Activated T-cell treated with anti-CD3 and anti-CD28 coated beads, Interleukin-2, amount 50 U/mL, for 24 hours (primary cell): Measurements from ENCODE around the gene JARID2.

ENCODE experiments used
- DNase-seq: peaks from one replicate; pipeline ENCODE4 v3.0.0-alpha.2; 2020
- H3K27ac Mint-ChIP-seq: 2 replicates; pipeline ENCODE4 v1.8.0; 2020; ENCODE audit warnings: mild to moderate bottlenecking, mixed read lengths
- H3K27me3 Mint-ChIP-seq: 2 replicates; pipeline ENCODE4 v1.8.0; 2020; ENCODE audit warnings: mixed read lengths
- H3K36me3 Mint-ChIP-seq: 2 replicates; pipeline ENCODE4 v1.8.0; 2020; ENCODE audit warnings: low read depth, mixed read lengths
- H3K4me1 Mint-ChIP-seq: 2 replicates; pipeline ENCODE4 v1.8.0; 2020; ENCODE audit warnings: low read depth, mixed read lengths
- H3K4me3 Mint-ChIP-seq: 2 replicates; pipeline ENCODE4 v1.8.0; 2020; ENCODE audit warnings: mild to moderate bottlenecking, moderate library complexity, mixed read lengths
- H3K9me3 Mint-ChIP-seq: 2 replicates; pipeline ENCODE4 v1.8.0; 2020; ENCODE audit warnings: mixed read lengths

The JARID2 gene

GRCh38 chr6:15266423-15266996 lies 20.6 kb downstream of the JARID2 start:
- Mint-ChIP-seq H3K27ac (peak overlapping the region; percentile 38), H3K4me1 (peaks cover 88% of the 10 kb centered on the region), H3K36me3 (peaks cover 65% of the 10 kb centered on the region), H3K27me3 (no peaks in the 10 kb centered on the region), H3K9me3 (no peaks in the 10 kb centered on the region), H3K4me3 (no peak overlapping the region)
- DNase-seq = no peak

- Mint-ChIP-seq H3K4me3 (no peak overlapping the region), H3K27me3 (no peaks in the 10 kb centered on the region), H3K27ac (no peak overlapping the region), H3K9me3 (no peaks in the 10 kb centered on the region), H3K4me1 (peaks cover 94% of the 10 kb centered on the region), H3K36me3 (peaks cover 61% of the 10 kb centered on the region)
- no peak for DNase-seq
Measured at GRCh38 chr6:15267221-15267620, 21.4 kb downstream of the JARID2 start.

- H3K27ac Mint-ChIP-seq = peak overlapping the region; percentile 14
- no peak overlapping the region for H3K4me3 Mint-ChIP-seq
Measured at GRCh38 chr6:15268137-15268908, 22.5 kb downstream of the JARID2 start.

GRCh38 chr6:15269011-15269410 lies 23.1 kb downstream of the JARID2 start:
- DNase-seq = no peak
- Mint-ChIP-seq H3K27ac (peak overlapping the region; percentile 13), H3K4me3 (no peak overlapping the region), H3K36me3 (peaks cover 65% of the 10 kb centered on the region), H3K9me3 (no peaks in the 10 kb centered on the region), H3K27me3 (no peaks in the 10 kb centered on the region), H3K4me1 (peaks cover 93% of the 10 kb centered on the region)

More at GRCh38 chr6:15268137-15268908, 22.5 kb downstream of the JARID2 start:
- Mint-ChIP-seq H3K27me3 (no peaks in the 10 kb centered on the region), H3K9me3 (no peaks in the 10 kb centered on the region), H3K4me1 (peaks cover 93% of the 10 kb centered on the region), H3K36me3 (peaks cover 62% of the 10 kb centered on the region)
- no peak for DNase-seq

GRCh38 chr6:15269619-15270018 lies 23.8 kb downstream of the JARID2 start:
- peaks cover 67% of the 10 kb centered on the region for H3K36me3 Mint-ChIP-seq
- peak overlapping the region; percentile 9 for H3K27ac Mint-ChIP-seq
- H3K4me1 Mint-ChIP-seq = peaks cover 93% of the 10 kb centered on the region
- DNase-seq = no peak
- no peak overlapping the region for H3K4me3 Mint-ChIP-seq
- no peaks in the 10 kb centered on the region for H3K27me3 Mint-ChIP-seq
- H3K9me3 Mint-ChIP-seq = no peaks in the 10 kb centered on the region

GRCh38 chr6:15270402-15270801 lies 24.5 kb downstream of the JARID2 start:
- Mint-ChIP-seq H3K4me3 (no peak overlapping the region), H3K36me3 (peaks cover 73% of the 10 kb centered on the region), H3K27ac (peak overlapping the region; percentile 9)

GRCh38 chr6:15272562-15272961 lies 26.7 kb downstream of the JARID2 start:
- H3K27ac Mint-ChIP-seq = no peak overlapping the region
- peaks cover 91% of the 10 kb centered on the region for H3K4me1 Mint-ChIP-seq
- peaks cover 66% of the 10 kb centered on the region for H3K36me3 Mint-ChIP-seq
- DNase-seq = no peak
- H3K27me3 Mint-ChIP-seq = no peaks in the 10 kb centered on the region
- H3K4me3 Mint-ChIP-seq = no peak overlapping the region
- H3K9me3 Mint-ChIP-seq = no peaks in the 10 kb centered on the region

More at GRCh38 chr6:15270402-15270801, 24.5 kb downstream of the JARID2 start:
- DNase-seq = no peak
- Mint-ChIP-seq H3K9me3 (no peaks in the 10 kb centered on the region), H3K27me3 (no peaks in the 10 kb centered on the region), H3K4me1 (peaks cover 92% of the 10 kb centered on the region)

- H3K4me1 Mint-ChIP-seq = peaks cover 88% of the 10 kb centered on the region
- H3K27ac Mint-ChIP-seq = no peak overlapping the region
- no peaks in the 10 kb centered on the region for H3K9me3 Mint-ChIP-seq
- H3K4me3 Mint-ChIP-seq = no peak overlapping the region
- peaks cover 58% of the 10 kb centered on the region for H3K36me3 Mint-ChIP-seq
- no peak for DNase-seq
- no peaks in the 10 kb centered on the region for H3K27me3 Mint-ChIP-seq
Measured at GRCh38 chr6:15274692-15275387, 29.0 kb downstream of the JARID2 start.

GRCh38 chr6:15276036-15276985 lies 30.4 kb downstream of the JARID2 start:
- no peak for DNase-seq
- H3K4me3 Mint-ChIP-seq = no peak overlapping the region
- peaks cover 90% of the 10 kb centered on the region for H3K4me1 Mint-ChIP-seq
- H3K27me3 Mint-ChIP-seq = no peaks in the 10 kb centered on the region
- peaks cover 56% of the 10 kb centered on the region for H3K36me3 Mint-ChIP-seq
- no peaks in the 10 kb centered on the region for H3K9me3 Mint-ChIP-seq
- H3K27ac Mint-ChIP-seq = no peak overlapping the region

GRCh38 chr6:15279047-15279661 lies 33.3 kb downstream of the JARID2 start:
- Mint-ChIP-seq H3K27ac (peak overlapping the region; percentile 1), H3K4me1 (peaks cover 81% of the 10 kb centered on the region), H3K27me3 (no peaks in the 10 kb centered on the region), H3K36me3 (peaks cover 41% of the 10 kb centered on the region), H3K4me3 (no peak overlapping the region), H3K9me3 (no peaks in the 10 kb centered on the region)
- DNase-seq = no peak

GRCh38 chr6:15280028-15280427 lies 34.2 kb downstream of the JARID2 start:
- DNase-seq = no peak
- Mint-ChIP-seq H3K36me3 (peaks cover 34% of the 10 kb centered on the region), H3K27me3 (no peaks in the 10 kb centered on the region), H3K27ac (no peak overlapping the region), H3K4me1 (peaks cover 76% of the 10 kb centered on the region), H3K9me3 (no peaks in the 10 kb centered on the region), H3K4me3 (no peak overlapping the region)

- H3K36me3 Mint-ChIP-seq = peaks cover 34% of the 10 kb centered on the region
Measured at GRCh38 chr6:15280961-15281360, 35.1 kb downstream of the JARID2 start.

GRCh38 chr6:15282334-15282733 lies 36.5 kb downstream of the JARID2 start:
- DNase-seq = no peak
- H3K27ac Mint-ChIP-seq = peak overlapping the region; percentile 42
- H3K4me1 Mint-ChIP-seq = peaks cover 64% of the 10 kb centered on the region

More at GRCh38 chr6:15280961-15281360, 35.1 kb downstream of the JARID2 start:
- Mint-ChIP-seq H3K27ac (peak overlapping the region; percentile 41), H3K27me3 (no peaks in the 10 kb centered on the region), H3K4me1 (peaks cover 75% of the 10 kb centered on the region), H3K9me3 (no peaks in the 10 kb centered on the region), H3K4me3 (no peak overlapping the region)
- DNase-seq = no peak

GRCh38 chr6:15283986-15284361 lies 38.1 kb downstream of the JARID2 start:
- H3K36me3 Mint-ChIP-seq = peaks cover 45% of the 10 kb centered on the region
- no peaks in the 10 kb centered on the region for H3K9me3 Mint-ChIP-seq
- H3K27me3 Mint-ChIP-seq = no peaks in the 10 kb centered on the region
- peaks cover 68% of the 10 kb centered on the region for H3K4me1 Mint-ChIP-seq
- no peak overlapping the region for H3K27ac Mint-ChIP-seq
- H3K4me3 Mint-ChIP-seq = no peak overlapping the region
- DNase-seq = no peak

More at GRCh38 chr6:15282334-15282733, 36.5 kb downstream of the JARID2 start:
- Mint-ChIP-seq H3K4me3 (no peak overlapping the region), H3K9me3 (no peaks in the 10 kb centered on the region), H3K27me3 (no peaks in the 10 kb centered on the region), H3K36me3 (peaks cover 36% of the 10 kb centered on the region)
